ENCODE measurements around the gene CSPG4. TPM values are rescaled to one million over a fixed set of nuclear protein-coding genes. Genes with fewer than 3 reads are reported as not detected.
"Not testable (repeated sequence)": the region's sequence is repeated elsewhere in the genome, so short reads cannot be mapped to it uniquely, and the experiment has no call there.

The CSPG4 gene
- total RNA-seq, 4 donors from 2014 or later = 11.2 to 60.9 (median 31.3) TPM

DNA sequence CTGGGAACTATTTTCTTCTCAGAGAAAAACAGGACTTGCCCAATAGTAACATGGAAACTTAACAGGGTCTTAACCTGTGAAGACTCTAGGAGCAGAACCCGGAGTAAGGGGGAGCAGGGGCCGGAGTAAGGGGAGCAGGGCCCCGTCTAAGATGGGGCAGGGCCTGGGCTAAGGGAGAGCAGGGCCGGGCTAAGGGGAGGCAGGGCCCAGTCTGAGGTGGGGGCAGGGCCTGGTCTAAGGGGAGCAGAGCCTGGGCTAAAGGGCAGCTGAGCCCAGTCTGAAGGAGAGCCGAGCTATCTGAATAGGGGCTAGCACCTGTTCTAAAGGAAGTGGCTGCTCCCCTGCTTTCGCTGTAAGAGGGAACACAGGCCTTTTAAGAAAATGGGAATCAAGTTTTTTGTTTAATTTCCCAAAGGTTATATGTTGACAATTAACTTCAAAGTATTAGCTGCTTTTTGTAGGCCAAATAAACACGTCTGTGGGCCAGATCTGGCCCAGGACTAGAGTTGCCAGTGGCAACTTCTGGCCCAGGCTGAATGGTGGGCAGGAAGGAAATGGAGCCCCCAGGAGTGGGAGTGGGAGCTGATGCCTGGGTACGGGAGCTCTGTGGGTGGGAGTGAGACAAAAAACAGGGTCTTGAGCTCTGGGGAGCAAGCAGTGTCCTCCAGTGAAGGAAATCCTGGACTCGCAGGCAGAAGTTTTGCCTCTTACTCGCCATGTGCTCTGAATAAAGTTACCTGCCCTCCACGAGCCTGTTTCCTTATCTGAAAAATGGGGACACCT, 32.5 kb downstream of the CSPG4 start:
- 79 to 82% methylated on average over 4 to 11 of the region's 11 CpGs for WGBS, 2 donors (ENCODE audit: low coverage in 1 of 2)
- TF ChIP-seq EP300 (IDR thresholded peaks at IDR 0.05; ENCODE audit: low read depth) = no peak
- no peaks in the 10 kb centered on the region for H3K9me3 ChIP-seq
- in situ Hi-C loops (cut with MboI; ENCODE audit: low pct_ligation_motif_present in 1 of 4, low pct_unique_long_range_greater_than_20kb in 1 of 4, low sequenced_read_pairs in 3 of 4) = loop anchor here in 1 of 4 donors (10.0 kb wide), 1 partner anchor 125 kb away; no protein-coding TSS in a partner anchor
- intact Hi-C loops (cut with DNase I; ENCODE audit: low total_unique reads) = loop anchor here (5.0 kb wide), 2 partner anchors 43 to 122 kb away; no protein-coding TSS in a partner anchor
- no peaks in the 10 kb centered on the region for H3K36me3 ChIP-seq
- peak overlapping the region in 1 of 4 donors; percentile 19 for H3K27ac ChIP-seq
- no peak for DNase-seq
- no peak overlapping the region for H3K4me3 ChIP-seq
- H3K4me1 ChIP-seq = peaks cover 0 to 7% (median 4%) of the 10 kb centered on the region in 4 donors
- H3K27me3 ChIP-seq = no peaks in the 10 kb centered on the region

DNA sequence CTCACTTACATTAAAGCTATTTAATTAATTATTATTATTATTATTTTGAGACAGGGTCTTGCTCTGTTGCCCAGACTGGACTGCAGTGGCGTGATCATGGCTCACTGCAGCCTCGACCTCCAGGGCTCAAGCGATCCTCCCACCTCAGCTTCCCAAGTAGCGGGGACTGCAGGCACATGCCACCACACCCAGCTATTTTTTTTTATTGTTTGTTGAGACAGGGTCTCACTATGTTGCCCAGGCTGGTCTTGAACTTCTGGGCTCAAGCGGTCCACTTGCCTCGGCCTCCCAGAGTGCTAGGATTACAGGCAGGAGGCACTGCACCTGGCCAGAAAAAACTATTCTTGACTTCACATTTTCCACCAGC, 34.3 kb downstream of the CSPG4 start:
- H3K27ac ChIP-seq; H3K4me3 ChIP-seq; intact Hi-C loops (cut with DNase I; ENCODE audit: low total_unique reads); H3K4me1 ChIP-seq; in situ Hi-C loops (cut with MboI; ENCODE audit: low pct_ligation_motif_present in 1 of 4, low pct_unique_long_range_greater_than_20kb in 1 of 4, low sequenced_read_pairs in 3 of 4); H3K9me3 ChIP-seq; DNase-seq; H3K36me3 ChIP-seq; H3K27me3 ChIP-seq: not testable (repeated sequence)
- WGBS, 2 donors (ENCODE audit: low coverage in 1 of 2) = 74 to 86% methylated on average over 4 to 6 of the region's 6 CpGs

DNA sequence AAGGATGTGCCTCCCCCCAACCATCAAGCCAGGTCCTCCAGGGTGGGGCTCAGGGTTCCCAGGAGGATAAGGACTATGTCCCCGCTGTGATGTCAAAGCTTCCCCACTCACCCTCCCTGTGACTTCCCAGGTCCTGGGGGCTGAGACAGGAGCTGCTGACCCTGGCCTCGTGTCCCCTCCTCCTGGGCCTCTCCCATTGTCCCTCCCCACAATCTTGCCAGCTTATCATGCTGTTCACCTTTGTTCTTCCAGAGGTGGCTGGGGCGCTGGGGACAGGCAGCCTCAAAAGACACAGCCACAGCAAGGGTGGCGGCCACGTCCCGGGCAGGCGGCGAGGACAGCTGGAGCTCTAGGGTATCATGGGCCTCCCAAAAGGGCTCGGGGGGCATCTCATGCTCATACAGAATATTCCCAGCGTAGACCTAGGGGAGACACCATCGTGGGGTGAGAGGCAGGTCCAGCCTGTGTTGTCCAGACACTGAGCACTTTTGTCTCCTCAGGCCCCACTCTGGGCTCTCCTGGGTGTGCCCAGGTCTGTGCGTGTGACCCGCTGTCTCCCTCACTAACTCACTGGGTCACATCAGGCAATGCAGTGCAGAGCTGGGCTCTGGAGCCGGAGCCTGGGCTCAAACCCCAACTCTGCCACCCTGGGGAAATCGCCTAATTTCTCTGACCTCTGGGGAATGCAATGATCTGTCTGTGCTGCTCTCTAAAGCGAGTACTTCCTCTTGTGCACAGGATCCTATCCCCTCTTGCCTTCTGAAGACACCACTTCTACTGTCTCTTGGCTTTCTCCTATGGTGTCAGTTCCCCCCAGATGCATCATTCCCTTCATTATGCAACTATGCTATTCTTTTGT, 35.0 kb downstream of the CSPG4 start:
- no peak for DNase-seq
- Histone ChIP-seq H3K9me3 (no peaks in the 10 kb centered on the region), H3K27ac (no peak overlapping the region), H3K27me3 (no peaks in the 10 kb centered on the region), H3K4me3 (no peak overlapping the region), H3K36me3 (no peaks in the 10 kb centered on the region), H3K4me1 (peaks cover 9 to 15% (median 14%) of the 10 kb centered on the region in 4 donors)
- WGBS, 2 donors (ENCODE audit: low coverage in 1 of 2) = 68% methylated on average over 16 of the region's 16 CpGs; no CpG with 5 or more reads in 1 of the 2 donors
- intact Hi-C loops (cut with DNase I; ENCODE audit: low total_unique reads) (no loop called here), in situ Hi-C loops (cut with MboI; ENCODE audit: low pct_ligation_motif_present in 1 of 4, low pct_unique_long_range_greater_than_20kb in 1 of 4, low sequenced_read_pairs in 3 of 4) (no loop called here)
- TF ChIP-seq, protein P1, sequence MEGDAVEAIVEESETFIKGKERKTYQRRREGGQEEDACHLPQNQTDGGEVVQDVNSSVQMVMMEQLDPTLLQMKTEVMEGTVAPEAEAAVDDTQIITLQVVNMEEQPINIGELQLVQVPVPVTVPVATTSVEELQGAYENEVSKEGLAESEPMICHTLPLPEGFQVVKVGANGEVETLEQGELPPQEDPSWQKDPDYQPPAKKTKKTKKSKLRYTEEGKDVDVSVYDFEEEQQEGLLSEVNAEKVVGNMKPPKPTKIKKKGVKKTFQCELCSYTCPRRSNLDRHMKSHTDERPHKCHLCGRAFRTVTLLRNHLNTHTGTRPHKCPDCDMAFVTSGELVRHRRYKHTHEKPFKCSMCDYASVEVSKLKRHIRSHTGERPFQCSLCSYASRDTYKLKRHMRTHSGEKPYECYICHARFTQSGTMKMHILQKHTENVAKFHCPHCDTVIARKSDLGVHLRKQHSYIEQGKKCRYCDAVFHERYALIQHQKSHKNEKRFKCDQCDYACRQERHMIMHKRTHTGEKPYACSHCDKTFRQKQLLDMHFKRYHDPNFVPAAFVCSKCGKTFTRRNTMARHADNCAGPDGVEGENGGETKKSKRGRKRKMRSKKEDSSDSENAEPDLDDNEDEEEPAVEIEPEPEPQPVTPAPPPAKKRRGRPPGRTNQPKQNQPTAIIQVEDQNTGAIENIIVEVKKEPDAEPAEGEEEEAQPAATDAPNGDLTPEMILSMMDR (IDR thresholded peaks at IDR 0.05) = no peak
- no peak for TF ChIP-seq EP300 (IDR thresholded peaks at IDR 0.05; ENCODE audit: low read depth)
- no peak for TF ChIP-seq POLR2AphosphoS5 (IDR thresholded peaks at IDR 0.05)

DNA sequence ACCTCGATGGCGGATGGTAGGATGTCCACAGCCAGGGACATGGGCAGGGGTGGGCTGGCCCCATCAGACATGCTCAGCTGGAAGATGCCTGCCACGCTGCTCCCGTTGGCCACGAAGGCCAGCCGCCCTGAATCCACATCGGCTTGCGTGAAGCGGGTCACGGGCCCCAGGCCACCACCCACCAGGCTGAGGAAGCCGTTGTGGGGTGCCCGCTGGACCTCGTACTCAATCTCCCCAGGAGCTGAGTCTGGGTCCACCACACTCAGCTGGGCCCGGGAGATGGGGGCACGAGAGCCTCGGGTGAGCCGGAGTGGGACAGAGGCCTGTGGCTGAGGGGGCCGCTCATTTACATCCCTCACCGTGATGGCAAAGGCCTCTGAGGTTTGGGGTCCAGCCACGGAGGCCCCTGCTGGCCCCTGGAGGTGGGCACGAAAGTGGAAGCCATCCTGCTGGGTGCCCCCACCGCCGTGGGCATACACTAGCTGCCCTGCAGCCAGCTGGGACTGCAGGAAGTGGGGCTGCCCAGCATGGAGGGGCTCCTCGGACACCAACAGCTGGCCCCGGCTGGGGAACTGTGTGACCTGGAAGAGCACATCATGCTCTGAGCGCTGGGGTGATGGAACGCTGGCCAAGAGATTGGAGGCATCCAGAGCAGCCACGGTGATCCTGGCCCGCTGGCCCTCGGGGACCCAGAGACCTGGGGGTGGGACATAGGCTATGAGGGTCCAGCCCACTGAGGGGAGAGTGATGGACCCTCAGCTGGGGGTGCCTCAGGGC, 35.8 kb downstream of the CSPG4 start:
- DNase-seq = no peak
- peaks cover 9 to 24% (median 21%) of the 10 kb centered on the region in 4 donors for H3K4me1 ChIP-seq
- H3K36me3 ChIP-seq = no peaks in the 10 kb centered on the region
- 82% methylated on average over 29 of the region's 30 CpGs; no CpG with 5 or more reads in 1 of the 2 donors for WGBS, 2 donors (ENCODE audit: low coverage in 1 of 2)
- TF ChIP-seq POLR2AphosphoS5 (IDR thresholded peaks at IDR 0.05) (peak in 1 of 3 donors; percentile 2), EP300 (IDR thresholded peaks at IDR 0.05; ENCODE audit: low read depth) (no peak), POLR2A (IDR thresholded peaks at IDR 0.05) (no peak)
- TF ChIP-seq, protein P1 (IDR thresholded peaks at IDR 0.05) = no peak
- no peak overlapping the region for H3K27ac ChIP-seq
- H3K9me3 ChIP-seq = no peaks in the 10 kb centered on the region
- in situ Hi-C loops (cut with MboI; ENCODE audit: low pct_ligation_motif_present in 1 of 4, low pct_unique_long_range_greater_than_20kb in 1 of 4, low sequenced_read_pairs in 3 of 4) = no loop called here
- intact Hi-C loops (cut with DNase I; ENCODE audit: low total_unique reads) = no loop called here
- no peak overlapping the region for H3K4me3 ChIP-seq
- H3K27me3 ChIP-seq = no peaks in the 10 kb centered on the region
